HEK293T (cell line): ENCODE results near the gene RBFOX1.

ENCODE experiments used
- CTBP1 ChIP-seq: fragments of 450-650 bp; IDR thresholded peaks from 2 replicates; pipeline ENCODE4 v1.6.1; 2016; ENCODE audit warnings: borderline replicate concordance
- ELF4 ChIP-seq: fragments of 450-650 bp; IDR thresholded peaks from 2 replicates; pipeline ENCODE4 v1.6.1; 2017; ENCODE audit warnings: antibody characterized with exemption
- FOXA1 ChIP-seq: fragments of 450-650 bp; IDR thresholded peaks from 2 replicates; pipeline ENCODE4 v1.6.1; 2016; ENCODE audit warnings: mild to moderate bottlenecking
- FOXK2 ChIP-seq: fragments of 450-650 bp; IDR thresholded peaks from 2 replicates; pipeline ENCODE4 v1.6.1; 2016; ENCODE audit warnings: mild to moderate bottlenecking
- L3MBTL2 ChIP-seq: fragments of 450-650 bp; conservative IDR thresholded peaks from 2 replicates; pipeline ENCODE4 v1.6.1; 2016; ENCODE audit warnings: mild to moderate bottlenecking
- SP1 ChIP-seq: fragments of 450-650 bp; IDR thresholded peaks from 2 replicates; pipeline ENCODE4 v1.6.1; 2017
- SUZ12 ChIP-seq: fragments of 450-650 bp; IDR thresholded peaks from 2 replicates; pipeline ENCODE4 v1.6.1; 2016; ENCODE audit warnings: mild to moderate bottlenecking
- TARDBP ChIP-seq: fragments of 450-650 bp; IDR thresholded peaks from 2 replicates; pipeline ENCODE4 v1.6.1; 2016
- ZNF384 ChIP-seq: fragments of 450-650 bp; IDR thresholded peaks from 2 replicates; pipeline ENCODE4 v1.6.1; 2016

- TF ChIP-seq TARDBP = no peak
- no peak for TF ChIP-seq SP1
- TF ChIP-seq ELF4 = no peak
- TF ChIP-seq ZNF384 = no peak
- TF ChIP-seq CTBP1 = no peak
- no peak for TF ChIP-seq FOXA1
- no peak for TF ChIP-seq FOXK2
- TF ChIP-seq SUZ12 = no peak
- TF ChIP-seq L3MBTL2 = no peak
Measured at GRCh38 chr16:7613518-7613917, 280.9 kb downstream of the RBFOX1 start.
